Stimulated activated CD8-positive, alpha-beta memory T cell treated with anti-CD3 and anti-CD28 coated beads, Interleukin-12 subunit alpha, Interleukin-12 subunit beta, amount 100 ng/mL, for 4 hours (primary cell): ENCODE results near the gene PTH1R.

ENCODE experiments used
- DNase-seq: peaks from one replicate; pipeline ENCODE4 v3.0.0-alpha.2; 2020; ENCODE audit warnings: low read depth

PTH1R gene

GRCh38 chr3:46849686-46850467 lies 27.6 kb upstream of the PTH1R start:
- no peak for DNase-seq

- no peak for DNase-seq
Observed at GRCh38 chr3:46850468-46850779, 27.1 kb upstream of the PTH1R start.

GRCh38 chr3:46851364-46852333 lies 25.9 kb upstream of the PTH1R start:
- no peak for DNase-seq

GRCh38 chr3:46852334-46852720 lies 25.2 kb upstream of the PTH1R start:
- no peak for DNase-seq

- DNase-seq: no peak
Observed at GRCh38 chr3:46852839-46853355, 24.6 kb upstream of the PTH1R start.

GRCh38 chr3:46853441-46854415 lies 23.8 kb upstream of the PTH1R start:
- DNase-seq: no peak

GRCh38 chr3:46854555-46854991 lies 22.9 kb upstream of the PTH1R start:
- DNase-seq: no peak

GRCh38 chr3:46856576-46857471 lies 20.7 kb upstream of the PTH1R start:
- DNase-seq: no peak

GRCh38 chr3:46857485-46858341 lies 19.8 kb upstream of the PTH1R start:
- no peak for DNase-seq

GRCh38 chr3:46858456-46858855 lies 19.1 kb upstream of the PTH1R start:
- no peak for DNase-seq

- no peak for DNase-seq
Observed at GRCh38 chr3:46859001-46859710, 18.4 kb upstream of the PTH1R start.

- no peak for DNase-seq
Observed at GRCh38 chr3:46860017-46860809, 17.3 kb upstream of the PTH1R start.

GRCh38 chr3:46860810-46861604 lies 16.5 kb upstream of the PTH1R start:
- no peak for DNase-seq

GRCh38 chr3:46861605-46862368 lies 15.7 kb upstream of the PTH1R start:
- DNase-seq: no peak

GRCh38 chr3:46862369-46863025 lies 15.0 kb upstream of the PTH1R start:
- no peak for DNase-seq

GRCh38 chr3:46863261-46863782 lies 14.2 kb upstream of the PTH1R start, which contains the start of gene MYL3:
Gene MYL3, minus strand, starts transcription at chr3:46863444. Its CDS starts 54 bp downstream, at chr3:46863390.
- no peak for DNase-seq
